Measurements from ENCODE around the gene CFAP92. TPM values are rescaled to one million over a fixed set of nuclear protein-coding genes. Genes with fewer than 3 reads are reported as not detected.

CFAP92 gene
- total and polyA plus RNA-seq, 4 donors, result 0.05 to 0.25 (median 0.06) TPM; not detected in 1

- H3K27me3 ChIP-seq (ENCODE audit: control insufficient read depth in 4 of 4, insufficient read depth in 4 of 4, low read length in 3 of 4), result no peaks in the 10 kb centered on the region
- H3K9ac ChIP-seq (ENCODE audit: low read depth in 1 of 2, low read length in 2 of 2), result no peak overlapping the region
- H3K4me1 ChIP-seq (ENCODE audit: control insufficient read depth in 4 of 4, insufficient read depth in 4 of 4, low read length in 3 of 4), result no peaks in the 10 kb centered on the region
- H3K27ac ChIP-seq (ENCODE audit: low read depth in 1 of 2, low read length in 2 of 2), result no peak overlapping the region
- 98% methylated on average over 9 of the region's 9 CpGs for WGBS
- no peaks in the 10 kb centered on the region for H3K9me3 ChIP-seq (ENCODE audit: control insufficient read depth in 4 of 4, low read length in 3 of 4)
- TF ChIP-seq FOXA1 (IDR thresholded peaks at IDR 0.05), result no peak
- no peak for TF ChIP-seq MAX (IDR thresholded peaks at IDR 0.05)
- no peak for TF ChIP-seq JUND (IDR thresholded peaks at IDR 0.05)
- TF ChIP-seq EGR1 (IDR thresholded peaks at IDR 0.05; ENCODE audit: low read depth in 2 of 2), result no peak
- no peak for TF ChIP-seq RXRA (IDR thresholded peaks at IDR 0.05)
- no peak for TF ChIP-seq ATF3 (IDR thresholded peaks at IDR 0.05)
- no peak for TF ChIP-seq RAD21 (IDR thresholded peaks at IDR 0.05)
- TF ChIP-seq FOXA2 (IDR thresholded peaks at IDR 0.05), result no peak
- TF ChIP-seq ZBTB33 (IDR thresholded peaks at IDR 0.05), result no peak
- no peak for TF ChIP-seq CTCF (IDR thresholded peaks at IDR 0.05; ENCODE audit: low read depth, low read length, missing input control)
- no peak for TF ChIP-seq REST (IDR thresholded peaks at IDR 0.05)
- no peak for TF ChIP-seq GABPA (IDR thresholded peaks at IDR 0.05 in 1 of 2, conservative IDR thresholded peaks at IDR 0.05 in 1 of 2)
- DNase-seq (ENCODE audit: low spot score), result no peak
- no peak overlapping the region for H3K4me3 ChIP-seq (ENCODE audit: low read depth in 1 of 3, low read length in 3 of 3)
- H3K36me3 ChIP-seq (ENCODE audit: control insufficient read depth in 4 of 4, insufficient read depth in 3 of 4, low read depth in 1 of 4, low read length in 3 of 4), result peaks cover 21 to 87% (median 54%) of the 10 kb centered on the region in 4 donors
Measured at GRCh38 chr3:128902426-128902825, 91.5 kb downstream of the CFAP92 start.

GRCh38 chr3:128895843-128896697 lies 97.8 kb downstream of the CFAP92 start:
- Histone ChIP-seq H3K9ac (ENCODE audit: low read depth in 1 of 2, low read length in 2 of 2) (no peak overlapping the region), H3K4me3 (ENCODE audit: low read depth in 1 of 3, low read length in 3 of 3) (no peak overlapping the region), H3K9me3 (ENCODE audit: control insufficient read depth in 4 of 4, low read length in 3 of 4) (no peaks in the 10 kb centered on the region), H3K27me3 (ENCODE audit: control insufficient read depth in 4 of 4, insufficient read depth in 4 of 4, low read length in 3 of 4) (no peaks in the 10 kb centered on the region), H3K27ac (ENCODE audit: low read depth in 1 of 2, low read length in 2 of 2) (no peak overlapping the region), H3K4me1 (ENCODE audit: control insufficient read depth in 4 of 4, insufficient read depth in 4 of 4, low read length in 3 of 4) (no peaks in the 10 kb centered on the region), H3K36me3 (ENCODE audit: control insufficient read depth in 4 of 4, insufficient read depth in 3 of 4, low read depth in 1 of 4, low read length in 3 of 4) (peaks cover 10 to 59% (median 49%) of the 10 kb centered on the region in 4 donors)
- WGBS, result 92% methylated on average over 11 of the region's 11 CpGs
- no peak for DNase-seq (ENCODE audit: low spot score)
- TF ChIP-seq MAX (IDR thresholded peaks at IDR 0.05) (no peak), JUND (IDR thresholded peaks at IDR 0.05) (no peak), CTCF (IDR thresholded peaks at IDR 0.05; ENCODE audit: low read depth, low read length, missing input control) (no peak), REST (IDR thresholded peaks at IDR 0.05) (no peak), EGR1 (IDR thresholded peaks at IDR 0.05; ENCODE audit: low read depth in 2 of 2) (no peak), FOXA1 (IDR thresholded peaks at IDR 0.05) (no peak), YY1 (IDR thresholded peaks at IDR 0.05) (no peak), RXRA (IDR thresholded peaks at IDR 0.05) (no peak)

Data from liver (tissue), 9 donors.